Activated CD8-positive, alpha-beta memory T cell treated with anti-CD3 and anti-CD28 coated beads, Interleukin-2, amount 50 U/mL, for 1 hour (primary cell): ENCODE data around the gene OCSTAMP.

Experiments
- DNase-seq: peaks from one replicate; pipeline ENCODE4 v3.0.0-alpha.2; 2020; ENCODE audit errors: extremely low read depth

The OCSTAMP gene

DNA sequence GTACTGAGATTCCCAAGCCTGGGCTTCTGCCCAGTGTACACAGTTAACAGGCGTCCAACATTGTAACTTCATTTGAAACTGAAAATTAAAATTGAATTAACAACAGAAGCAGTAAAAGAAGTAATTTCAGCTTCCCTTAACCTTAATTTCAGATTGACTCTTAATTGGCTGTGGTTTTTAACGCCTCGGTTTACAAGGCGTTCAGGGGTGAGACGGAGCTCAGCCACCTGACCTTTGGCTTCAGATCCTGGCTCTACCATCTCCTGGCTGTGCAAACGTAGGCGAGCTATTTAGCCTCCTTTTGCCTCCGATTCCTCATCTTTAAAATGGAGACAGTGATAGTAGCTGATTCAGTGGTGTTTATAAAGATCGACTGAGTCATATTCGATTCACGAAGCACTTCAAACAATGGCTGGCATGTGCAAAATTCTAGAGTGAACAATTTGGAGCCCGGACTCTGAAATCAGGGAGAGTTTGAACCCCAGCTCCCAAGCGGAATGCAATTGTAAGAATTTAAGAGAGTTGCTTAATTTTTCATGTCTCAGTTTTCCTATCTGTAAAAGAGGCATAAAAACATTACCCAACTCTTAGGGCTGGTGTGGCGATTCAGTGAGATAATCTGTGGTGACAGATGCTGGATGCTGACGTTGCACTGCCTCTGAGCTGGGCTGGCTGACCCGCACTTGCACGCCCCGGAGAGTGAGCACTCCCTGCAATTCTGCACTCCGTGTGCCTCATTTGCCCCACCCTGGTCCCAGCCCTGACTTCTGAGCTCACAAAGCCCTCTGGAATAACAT, 23.5 kb upstream of the OCSTAMP start:
- no peak for DNase-seq

DNA sequence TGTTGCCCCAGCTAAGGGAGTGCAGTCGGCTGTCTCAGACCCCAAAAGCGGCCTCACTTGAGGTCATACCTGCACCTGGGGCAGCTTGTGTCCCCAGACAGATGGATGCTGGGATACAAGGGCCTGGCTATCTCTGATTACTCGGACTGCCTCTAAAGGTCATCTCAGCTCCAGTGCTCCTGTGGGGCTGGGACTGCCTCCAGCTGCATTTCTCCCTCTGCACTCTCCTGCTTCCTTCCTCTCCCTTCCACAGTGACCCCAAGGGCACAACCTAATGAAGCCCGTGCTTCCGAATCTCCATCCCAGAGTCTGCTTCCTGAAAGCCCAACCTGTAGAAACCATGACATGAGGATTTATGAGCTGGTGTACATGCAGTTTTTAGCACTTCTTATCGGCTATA, 22.8 kb upstream of the OCSTAMP start:
- DNase-seq: no peak

DNA sequence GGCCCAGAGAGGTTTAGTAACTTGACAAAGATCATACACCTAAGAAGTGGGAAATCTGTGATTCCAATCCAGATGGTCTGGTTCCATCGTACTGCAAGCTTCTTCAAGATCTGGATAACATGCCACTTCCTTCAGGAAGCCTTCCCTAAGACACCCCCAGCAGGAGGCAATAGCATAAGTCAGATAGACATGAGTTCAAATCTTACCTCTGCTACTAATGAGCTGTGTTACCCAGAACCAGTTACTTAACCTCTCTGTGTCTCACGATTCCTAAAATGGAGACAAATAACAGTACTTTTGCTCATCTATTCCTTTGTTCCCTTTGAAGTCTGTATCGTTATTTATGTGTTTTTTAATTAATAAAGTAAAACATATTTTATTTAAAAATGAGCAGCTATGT, 22.3 kb upstream of the OCSTAMP start:
- no peak for DNase-seq

DNA sequence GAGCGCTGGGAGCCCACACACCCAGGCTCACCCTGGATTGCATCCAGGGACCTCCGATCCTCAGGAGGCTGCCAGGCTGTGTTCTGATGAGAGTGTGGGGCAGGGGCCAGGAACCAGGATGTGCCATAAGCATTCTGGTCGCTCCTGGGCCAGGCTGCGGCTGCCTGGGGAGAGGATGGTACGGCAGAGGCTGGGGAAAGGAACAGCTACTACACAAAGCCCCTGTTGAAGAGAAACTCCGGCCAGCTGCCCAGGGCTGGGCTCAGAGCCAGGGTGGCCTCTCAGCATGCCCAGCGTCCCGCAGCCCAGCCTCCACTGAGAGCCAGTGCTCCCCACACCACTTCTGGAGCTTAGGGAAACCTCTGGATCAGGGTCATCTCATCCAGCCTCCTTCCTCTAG, 21.7 kb upstream of the OCSTAMP start:
- DNase-seq: no peak

DNA sequence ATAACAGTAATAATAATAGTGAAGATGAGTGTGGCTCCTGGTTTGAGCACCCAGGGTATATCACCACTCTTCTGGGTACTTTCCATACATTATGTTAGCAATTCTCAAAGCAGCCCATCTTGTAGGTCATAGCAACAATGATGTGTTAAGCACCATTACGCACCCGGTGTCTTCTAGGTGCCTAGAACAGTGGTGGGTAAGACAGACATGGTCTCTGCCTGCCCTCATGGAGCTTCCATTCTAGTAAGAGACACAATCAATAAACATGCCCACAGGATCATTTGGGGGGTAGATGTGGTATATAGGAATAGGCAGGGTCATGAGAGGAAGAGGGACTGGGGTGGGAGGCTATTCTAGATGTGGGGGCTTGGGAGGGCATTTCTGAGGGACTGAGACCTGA, 21.0 kb upstream of the OCSTAMP start:
- DNase-seq: no peak

DNA sequence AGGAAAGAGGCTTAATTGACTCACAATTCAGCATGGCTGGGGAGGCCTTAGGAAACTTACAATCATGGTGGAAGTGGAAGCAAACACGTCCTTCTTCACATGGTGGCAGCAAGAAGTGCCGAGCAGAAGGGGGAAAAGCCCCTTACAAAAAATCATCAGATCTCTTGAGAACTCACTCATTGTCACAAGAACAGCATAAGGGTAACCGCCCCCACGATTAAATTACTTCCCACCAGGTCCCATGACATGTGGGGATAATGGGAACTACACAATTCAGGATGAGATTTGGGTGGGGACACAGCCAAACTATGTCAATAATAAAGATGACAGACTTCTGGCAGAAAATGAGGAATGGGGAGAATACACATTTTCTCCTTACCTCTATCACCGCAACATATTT, 20.5 kb upstream of the OCSTAMP start:
- DNase-seq: no peak

DNA sequence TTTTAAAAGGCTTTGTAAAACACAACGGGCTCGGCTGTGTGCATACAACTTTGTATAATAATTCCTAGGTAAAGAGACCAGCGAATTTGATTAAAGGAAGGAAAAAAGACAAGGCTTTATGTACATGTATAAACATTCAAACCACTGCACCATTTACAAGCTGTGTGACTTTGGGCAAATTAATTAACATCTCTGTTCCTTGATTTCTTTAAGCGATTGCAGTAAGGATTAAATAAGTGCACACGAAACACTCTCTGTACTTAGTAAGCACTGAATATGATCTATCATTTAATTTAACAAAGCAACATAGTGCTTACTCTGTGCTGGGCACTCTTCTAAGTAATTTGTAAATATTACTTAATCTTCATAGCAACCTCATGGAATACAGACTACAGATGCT, 19.5 kb upstream of the OCSTAMP start:
- DNase-seq: no peak

DNA sequence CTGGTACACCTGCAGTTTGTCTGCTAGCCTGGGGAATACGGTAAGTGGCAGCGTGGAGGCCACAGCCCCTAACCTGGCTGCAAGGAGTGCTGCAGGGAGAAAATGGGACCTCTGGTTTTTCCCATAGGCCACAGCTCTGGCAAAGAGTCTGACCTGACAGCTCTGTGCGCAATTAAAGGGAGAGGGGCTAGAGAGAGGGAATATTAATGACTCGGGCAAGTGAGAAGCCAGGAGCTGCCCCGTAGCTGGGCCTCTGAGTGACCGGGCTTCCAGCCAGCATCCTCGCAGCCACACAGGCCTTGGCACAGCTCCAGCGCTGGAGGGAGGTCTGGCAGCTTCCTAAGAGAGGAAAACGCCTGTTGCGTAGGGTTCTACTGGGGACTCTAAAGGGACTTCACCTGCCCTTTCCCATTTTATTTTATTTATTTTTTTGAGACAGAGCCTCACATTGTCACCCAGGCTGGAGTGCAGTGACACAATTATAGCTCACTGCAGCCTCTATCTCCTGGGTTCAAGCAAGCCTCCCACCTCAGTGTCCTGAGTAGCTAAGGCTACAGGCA, 18.2 kb upstream of the OCSTAMP start:
- DNase-seq: no peak

DNA sequence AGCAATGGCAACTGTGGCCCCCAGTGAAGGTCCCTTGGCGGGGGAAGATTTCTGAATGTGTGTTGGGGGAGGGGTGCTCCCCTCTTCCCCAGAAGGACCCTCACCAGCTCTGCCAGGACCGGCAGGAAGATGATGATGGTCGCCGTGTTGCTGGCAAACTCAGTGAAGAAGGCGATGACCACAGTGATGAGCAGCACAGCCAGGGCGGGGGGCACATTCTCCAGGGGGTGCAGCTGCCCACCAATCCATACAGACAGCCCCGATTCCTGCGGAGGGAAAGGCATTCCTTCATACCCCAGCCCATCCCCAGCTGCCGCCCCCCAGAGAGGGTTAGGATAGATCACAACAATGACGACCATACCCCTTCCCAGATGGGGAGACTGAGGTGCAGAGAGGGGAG, 15.7 kb upstream of the OCSTAMP start:
- no peak for DNase-seq

DNA sequence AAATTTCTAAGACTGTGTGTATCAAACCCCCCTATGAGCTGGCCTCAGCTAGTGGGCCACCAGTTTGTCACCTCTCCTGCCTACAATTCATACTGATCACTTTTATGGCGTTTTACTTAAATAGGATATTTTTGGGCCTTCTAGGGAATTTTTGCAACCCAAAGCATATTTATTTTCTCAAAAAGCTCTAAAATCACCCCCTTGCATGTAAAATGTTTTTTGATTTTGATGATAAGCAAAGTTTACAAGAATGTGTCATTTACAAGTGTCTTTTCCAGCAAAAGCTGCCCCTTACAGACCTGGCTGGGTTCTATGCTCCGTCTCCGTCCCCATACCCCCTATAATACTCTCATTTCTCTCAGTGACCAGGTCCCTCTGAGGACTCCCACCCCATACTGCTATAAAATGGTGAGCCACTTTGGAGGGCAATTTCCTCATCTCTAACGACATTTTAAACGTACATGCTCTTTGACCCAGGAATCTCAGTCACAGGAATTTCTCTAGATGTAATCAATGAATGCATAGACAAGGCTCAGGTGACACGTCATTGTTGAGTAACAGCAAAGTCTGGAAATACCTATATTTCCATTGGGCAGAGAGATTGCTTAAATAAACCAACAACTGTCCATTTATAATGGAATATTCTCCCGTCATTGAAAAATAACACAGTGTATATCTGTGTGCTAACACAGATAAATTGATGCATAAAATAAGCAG, 13.9 kb upstream of the OCSTAMP start:
- no peak for DNase-seq

DNA sequence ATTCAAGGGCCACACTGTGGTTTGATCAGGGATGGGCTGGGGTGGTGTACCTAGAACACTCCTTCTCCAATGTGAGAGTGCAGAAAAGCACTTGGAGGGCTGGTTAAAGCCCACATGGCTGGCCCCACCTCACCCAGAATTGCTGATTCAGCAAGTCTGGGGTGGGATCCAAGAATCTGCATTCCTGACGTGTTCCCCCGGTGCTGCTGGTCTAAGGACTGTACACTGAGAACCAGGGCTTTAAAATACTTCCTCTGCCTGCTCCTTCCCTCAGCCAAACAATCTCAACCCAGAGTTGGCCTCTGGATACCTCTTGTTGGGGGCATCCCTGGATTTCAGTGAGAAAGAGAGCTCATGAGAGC, 13.4 kb upstream of the OCSTAMP start:
- DNase-seq: no peak

DNA sequence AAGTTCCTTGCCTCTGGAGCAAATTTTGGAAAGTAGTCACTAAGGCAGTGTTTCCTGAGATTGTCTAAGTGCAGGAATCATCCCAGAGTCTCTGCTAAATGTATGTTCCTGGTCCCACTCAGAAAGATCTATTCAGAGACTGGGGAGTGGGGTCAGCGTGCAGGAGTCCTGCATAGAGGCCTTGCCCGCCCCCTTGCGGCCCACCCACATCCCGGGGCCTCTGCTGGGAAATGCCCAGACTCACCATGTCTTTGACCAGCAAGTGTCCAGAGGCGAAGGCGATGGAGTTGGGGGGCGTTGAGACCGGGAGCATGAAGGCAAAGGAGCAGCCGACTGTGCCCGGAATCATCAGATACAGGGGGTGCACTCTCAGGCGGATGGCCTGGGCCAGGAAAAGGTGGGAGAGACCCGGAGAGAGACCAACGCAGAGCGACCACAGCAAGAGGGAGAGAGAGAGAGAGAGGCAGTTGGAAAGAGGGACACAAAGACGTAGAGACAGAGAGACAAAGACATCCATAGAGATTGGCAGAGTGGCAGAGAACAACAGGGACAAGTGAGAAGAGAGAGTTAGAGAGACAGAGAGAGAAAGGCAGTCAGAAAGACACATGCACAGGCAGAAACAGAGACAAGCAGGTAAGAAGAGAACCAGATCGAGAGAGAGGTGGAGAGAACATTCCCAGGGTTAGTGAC, 12.9 kb upstream of the OCSTAMP start:
- no peak for DNase-seq

DNA sequence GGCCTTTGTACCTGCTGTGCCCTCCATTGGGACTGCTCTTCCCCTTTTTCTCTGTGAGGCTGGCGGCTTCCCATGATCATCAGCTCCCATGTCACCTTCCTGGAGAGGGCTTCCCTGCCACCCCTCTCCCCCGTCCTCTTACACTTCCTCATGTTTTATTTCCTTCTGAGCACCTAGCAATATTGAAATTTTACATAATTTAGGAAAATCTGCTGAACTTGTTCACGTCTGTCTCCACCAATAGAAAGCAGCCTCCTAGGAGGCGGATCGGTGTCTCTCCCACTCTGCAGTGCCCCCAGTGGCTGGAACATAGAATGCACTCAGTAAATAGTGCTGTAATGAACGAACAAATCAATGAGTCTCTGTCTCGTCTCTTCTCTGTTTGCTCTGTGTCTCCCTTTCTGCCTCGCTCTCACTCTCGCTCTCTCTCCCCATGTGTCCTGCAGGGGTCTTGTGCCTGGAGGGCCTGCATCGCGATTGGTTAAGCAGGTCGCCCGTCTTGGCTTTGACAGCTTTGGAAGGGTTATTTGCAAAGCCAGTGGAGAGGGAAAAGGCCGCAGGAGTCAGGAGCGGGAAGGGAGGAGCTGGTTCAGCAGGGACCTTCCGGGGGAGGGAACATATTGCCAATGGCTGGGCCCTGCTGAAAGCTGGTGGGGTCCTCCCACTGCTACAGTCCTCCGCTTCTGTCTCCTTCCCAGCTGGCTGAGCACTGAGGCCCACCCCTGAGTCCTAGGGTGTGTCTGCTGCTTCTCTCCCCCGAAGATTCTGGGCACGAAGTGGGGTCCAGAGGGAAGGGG, 12.1 kb upstream of the OCSTAMP start:
- DNase-seq: no peak

DNA sequence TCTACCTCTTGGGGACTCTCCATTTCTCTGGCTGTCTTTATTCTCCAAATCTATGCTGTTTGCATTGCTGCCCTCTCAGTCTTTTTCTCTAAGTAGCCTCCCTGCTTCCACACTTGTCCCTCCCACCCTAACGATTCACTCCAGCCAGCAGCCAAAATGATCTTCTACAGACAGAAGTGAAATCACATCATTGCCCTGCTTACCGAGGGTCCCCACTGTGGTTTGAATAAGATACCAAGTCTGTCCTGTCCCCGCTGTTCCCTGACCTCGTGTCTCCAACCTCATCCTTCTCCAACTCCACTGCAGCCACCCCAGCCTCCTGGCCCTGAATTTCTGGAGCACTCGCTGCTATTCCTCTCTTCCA, 11.5 kb upstream of the OCSTAMP start:
- no peak for DNase-seq

DNA sequence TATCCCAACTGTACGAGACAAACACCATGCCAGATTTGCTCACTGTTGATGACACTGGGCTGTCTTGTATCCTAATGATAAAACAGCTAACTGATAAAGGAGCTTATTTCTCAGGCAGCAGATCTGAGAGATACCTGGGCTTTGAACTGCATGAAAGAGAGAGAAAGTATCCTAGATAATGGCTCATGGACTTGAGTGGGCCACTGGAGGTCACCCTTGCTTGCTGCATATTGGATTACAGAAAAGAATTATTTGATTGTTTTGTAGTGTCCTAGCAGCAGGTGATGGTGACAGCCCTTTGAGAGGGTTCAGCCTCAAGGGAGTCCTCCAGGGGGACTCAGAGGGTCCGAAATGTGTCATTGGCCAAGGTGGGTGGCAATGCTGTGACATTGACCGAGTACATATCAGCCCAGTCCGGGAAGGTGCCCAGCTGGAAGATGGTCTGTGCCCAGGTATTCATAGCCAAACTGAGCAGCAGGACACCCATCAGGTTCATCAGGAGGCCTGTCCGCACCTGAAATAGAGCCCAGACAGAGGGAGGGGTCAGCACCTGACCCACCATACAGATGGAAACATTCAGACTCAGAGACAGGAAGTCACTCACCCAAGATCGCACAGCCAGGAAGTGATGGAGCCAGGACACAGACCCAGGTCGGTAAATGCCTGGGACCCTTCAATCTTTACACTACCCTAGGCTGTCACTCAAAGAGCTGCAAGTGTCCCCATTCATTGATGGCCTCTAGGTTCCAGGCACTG, 9.4 kb upstream of the OCSTAMP start:
- no peak for DNase-seq

DNA sequence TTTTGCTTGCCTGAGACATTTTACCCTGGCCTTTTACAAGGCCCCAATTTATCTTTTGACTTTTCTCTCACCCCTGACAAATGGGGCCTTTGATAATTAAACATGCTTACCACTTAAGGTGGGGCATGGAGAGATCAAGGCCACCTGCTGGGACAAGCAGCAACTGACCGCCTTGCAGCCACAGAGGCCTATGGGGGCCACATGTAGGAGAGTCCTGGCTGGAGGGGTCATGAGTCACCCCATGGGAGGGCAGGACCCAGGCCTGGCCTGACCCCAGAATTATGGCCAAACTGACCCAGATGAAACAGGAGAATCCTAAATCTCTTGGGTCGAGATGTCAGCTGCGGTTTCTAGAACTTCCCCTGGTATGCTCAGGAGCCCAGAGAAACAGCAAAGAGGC, 8.5 kb upstream of the OCSTAMP start:
- DNase-seq: no peak

DNA sequence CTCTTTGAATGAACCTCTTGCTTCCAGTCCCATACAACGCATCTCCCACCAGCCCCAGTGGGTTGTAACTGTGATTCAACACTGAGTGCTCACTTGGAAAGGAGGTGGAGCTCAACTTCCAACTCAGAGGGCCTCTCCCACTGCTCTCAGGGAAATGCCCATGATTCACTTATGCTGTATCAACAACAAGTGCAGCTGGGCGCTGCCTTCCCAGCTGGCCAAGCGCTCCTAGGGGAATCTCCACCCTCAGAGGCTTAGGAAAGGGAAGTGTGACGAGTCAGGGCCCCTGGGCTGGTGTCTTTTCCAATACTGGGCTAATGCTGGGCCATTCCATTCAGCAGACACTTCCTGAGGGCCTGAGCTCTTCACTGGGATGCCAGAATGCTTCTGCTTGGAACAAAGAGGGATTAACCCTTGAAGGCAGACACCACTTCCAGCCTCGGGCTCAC, 8.1 kb upstream of the OCSTAMP start:
- no peak for DNase-seq

DNA sequence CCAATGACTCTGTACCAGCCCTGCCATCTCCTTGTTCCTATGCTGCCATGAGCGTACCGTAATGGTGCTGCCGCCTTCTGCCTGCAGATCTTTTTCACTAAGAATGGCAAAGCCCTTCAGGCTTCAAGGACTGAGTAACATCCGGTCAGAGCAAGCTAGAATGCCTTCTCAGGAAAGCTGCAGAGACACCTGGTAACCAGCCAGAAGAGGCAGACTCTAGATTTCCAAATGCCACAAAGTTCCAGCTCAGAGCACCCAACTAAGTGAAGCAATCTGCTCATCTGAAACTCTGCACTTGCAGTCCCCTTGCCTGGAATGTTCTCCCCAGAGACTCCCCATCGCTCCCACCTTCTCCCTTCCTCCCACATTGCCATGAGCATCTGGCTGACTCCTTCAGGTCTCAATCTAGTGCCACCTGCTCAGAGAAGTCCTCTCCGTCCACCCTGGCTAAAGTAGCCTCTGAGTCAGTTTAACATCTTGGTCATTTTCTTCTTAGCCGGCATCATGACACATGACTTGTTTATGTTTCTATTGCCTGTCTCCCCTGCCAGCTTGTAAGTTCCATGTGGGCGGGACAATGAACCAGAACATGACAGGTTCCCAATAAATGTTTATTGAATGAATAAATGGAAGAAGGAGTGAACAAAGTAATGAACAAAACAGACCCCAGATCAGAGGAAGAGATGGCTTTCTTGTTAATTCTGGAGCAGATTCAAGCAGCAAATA, 6.9 kb upstream of the OCSTAMP start:
- DNase-seq: no peak

DNA sequence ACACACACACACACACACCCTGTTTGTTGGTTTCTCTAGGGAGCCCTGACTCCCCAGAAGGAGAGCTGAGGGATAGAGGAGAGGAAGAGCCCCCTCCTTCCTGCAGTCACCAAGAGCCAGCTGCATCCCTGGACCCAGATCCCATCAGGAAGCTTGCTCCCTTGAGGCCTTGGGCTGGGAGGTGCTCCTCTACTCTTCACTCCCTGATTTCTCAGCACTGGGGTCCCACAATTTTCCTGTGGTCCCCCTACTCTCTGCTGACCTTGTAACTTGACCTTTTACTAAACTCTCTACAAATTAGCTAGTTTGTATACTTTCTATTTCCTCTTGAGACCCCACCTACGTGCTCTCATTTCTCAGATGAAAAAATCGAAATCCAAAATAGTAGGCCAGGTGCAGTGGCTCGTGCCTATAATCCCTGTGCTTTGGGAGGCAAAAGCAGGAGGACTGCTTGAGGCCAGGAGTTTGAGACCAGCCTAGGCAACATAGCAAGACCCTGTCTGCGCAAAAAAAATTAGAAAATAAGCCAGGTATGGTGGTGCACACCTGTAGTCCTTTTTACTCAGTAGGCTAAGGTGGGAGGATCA, 5.0 kb upstream of the OCSTAMP start:
- no peak for DNase-seq

DNA sequence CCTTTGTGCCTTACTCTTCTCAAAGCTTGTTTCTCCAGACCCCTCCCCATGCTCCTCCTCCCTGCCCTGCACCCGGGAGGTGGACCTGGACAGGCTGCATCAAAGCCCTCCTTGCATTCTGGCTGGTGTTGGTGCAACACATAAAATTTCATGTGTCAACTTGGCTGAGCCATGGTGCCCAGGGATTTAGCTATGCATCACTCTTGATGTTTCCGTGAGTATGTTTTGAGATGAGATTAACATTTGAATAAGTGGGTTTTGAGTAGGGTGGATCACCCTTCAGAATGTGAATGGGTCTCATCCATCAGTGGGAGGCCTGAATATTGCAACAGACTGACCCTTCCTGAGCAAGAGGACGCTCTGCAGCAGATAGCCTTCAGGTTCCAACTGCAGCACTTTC, 4.4 kb upstream of the OCSTAMP start:
- no peak for DNase-seq
